Measurements from ENCODE around the gene KRTAP9-9.
"Not testable (repeated sequence)": the region's sequence is repeated elsewhere in the genome, so short reads cannot be mapped to it uniquely, and the experiment has no call there.

KRTAP9-9 gene

GRCh38 chr17:41267711-41268110 lies 12.5 kb downstream of the KRTAP9-9 start:
- Histone ChIP-seq H3K36me3 (no peaks in the 10 kb centered on the region), H4K20me1 (no peaks in the 10 kb centered on the region), H3K4me1 (peaks cover 0 to 9% (median 0%) of the 10 kb centered on the region in 10 experiments; a peak in 3 of 20 replicates), H3K4me2 (no peak overlapping the region), H3K27me3 (no peaks in the 10 kb centered on the region), H3K27ac (no peak overlapping the region), H3K9me3 (replicated peaks in 1 of 11) (no peaks in the 10 kb centered on the region), H3K4me3 (no peak overlapping the region), H3K9ac (no peak overlapping the region)
- no peak for TF ChIP-seq Cebpa-rat (IDR thresholded peaks at IDR 0.05)

DNA sequence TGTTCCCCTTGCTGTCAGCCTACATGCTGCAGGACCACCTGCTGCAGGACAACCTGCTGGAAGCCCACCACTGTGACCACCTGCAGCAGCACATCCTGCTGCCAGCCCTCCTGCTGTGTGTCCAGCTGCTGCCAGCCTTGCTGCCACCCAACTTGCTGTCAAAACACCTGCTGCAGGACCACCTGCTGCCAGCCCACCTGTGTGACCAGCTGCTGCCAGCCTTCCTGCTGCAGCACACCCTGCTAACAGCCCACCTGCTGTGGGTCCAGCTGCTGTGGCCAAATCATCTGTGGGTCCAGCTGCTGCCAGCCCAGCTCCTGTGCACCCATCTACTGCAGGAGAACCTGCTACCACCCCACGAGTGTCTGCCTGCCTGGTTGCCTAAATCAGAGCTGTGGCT lies 16.1 kb downstream of the KRTAP9-9 start:
- H3K36me3 ChIP-seq, H3K27ac ChIP-seq: not testable (repeated sequence)

GRCh38 chr17:41271858-41272257 lies 16.7 kb downstream of the KRTAP9-9 start:
- H3K36me3 ChIP-seq: no peaks in the 10 kb centered on the region
- H3K9ac ChIP-seq: no peak overlapping the region
- no peaks in the 10 kb centered on the region for H3K9me3 ChIP-seq (replicated peaks in 1 of 11)
- H3K4me1 ChIP-seq: peaks cover 0 to 10% (median 0%) of the 10 kb centered on the region in 10 experiments; a peak in 4 of 20 replicates
- no peaks in the 10 kb centered on the region for H4K20me1 ChIP-seq
- H3K27ac ChIP-seq: no peak overlapping the region
- no peaks in the 10 kb centered on the region for H3K27me3 ChIP-seq
- no peak for TF ChIP-seq Cebpa-rat (IDR thresholded peaks at IDR 0.05)
- H3K4me2 ChIP-seq: no peak overlapping the region
- no peak overlapping the region for H3K4me3 ChIP-seq

More for the DNA sequence above, 16.1 kb downstream of the KRTAP9-9 start:
- H3K4me3 ChIP-seq; H3K4me1 ChIP-seq; H3K4me2 ChIP-seq; H3K9ac ChIP-seq; H4K20me1 ChIP-seq; H3K9me3 ChIP-seq (replicated peaks in 1 of 11); H3K27me3 ChIP-seq: not testable (repeated sequence)

GRCh38 chr17:41275648-41276190 lies 20.5 kb downstream of the KRTAP9-9 start, which contains the start of gene KRTAP9-7:
Gene KRTAP9-7, plus strand, starts transcription at chr17:41275698. Its CDS starts 0 bp downstream, at chr17:41275698.
- H3K36me3 ChIP-seq: not testable (repeated sequence)
- Histone ChIP-seq H3K4me2 (peak within 1 kb of the TSS in 3 of 11 experiments; percentile 23 to 37 (median 29); a peak in 3 of 22 replicates), H3K27ac (peak within 1 kb of the TSS in 1 of 11 experiments; percentile 14; a peak in 2 of 22 replicates)

GRCh38 chr17:41278176-41278955 lies 23.2 kb downstream of the KRTAP9-9 start:
- H3K27ac ChIP-seq: no peak overlapping the region
- H3K4me2 ChIP-seq: no peak overlapping the region
- H3K9ac ChIP-seq: no peak overlapping the region
- H3K9me3 ChIP-seq (replicated peaks in 1 of 11): 0 out of 22 replicates have a peak, but pooled peaks cover 0 to 6% (median 0%) of the 10 kb centered on the region in 11 experiments
- no peaks in the 10 kb centered on the region for H4K20me1 ChIP-seq
- no peak overlapping the region for H3K4me3 ChIP-seq
- H3K36me3 ChIP-seq: no peaks in the 10 kb centered on the region
- peaks cover 0 to 12% (median 0%) of the 10 kb centered on the region in 10 experiments; a peak in 5 of 20 replicates for H3K4me1 ChIP-seq
- H3K27me3 ChIP-seq: no peaks in the 10 kb centered on the region
- no peak for TF ChIP-seq Cebpa-rat (IDR thresholded peaks at IDR 0.05)

More at GRCh38 chr17:41275648-41276190, 20.5 kb downstream of the KRTAP9-9 start, which contains the start of gene KRTAP9-7:
- not testable (repeated sequence) for H3K4me1 ChIP-seq; H3K9ac ChIP-seq; H4K20me1 ChIP-seq; H3K27me3 ChIP-seq; H3K9me3 ChIP-seq (replicated peaks in 1 of 11); H3K4me3 ChIP-seq

- no peak overlapping the region for H3K27ac ChIP-seq
- peaks cover 0 to 37% (median 11%) of the 10 kb centered on the region in 10 experiments; a peak in 12 of 20 replicates for H3K4me1 ChIP-seq
- no peaks in the 10 kb centered on the region for H3K27me3 ChIP-seq
- no peak overlapping the region for H3K4me3 ChIP-seq
- no peaks in the 10 kb centered on the region for H3K36me3 ChIP-seq
- no peak overlapping the region for H3K9ac ChIP-seq
- no peaks in the 10 kb centered on the region for H4K20me1 ChIP-seq
- 0 out of 22 replicates have a peak, but pooled peaks cover 0 to 6% (median 0%) of the 10 kb centered on the region in 11 experiments for H3K9me3 ChIP-seq (replicated peaks in 1 of 11)
- peak overlapping the region in 7 of 11 experiments; percentile 11 to 69 (median 38); a peak in 12 of 22 replicates for H3K4me2 ChIP-seq
- no peak for TF ChIP-seq Cebpa-rat (IDR thresholded peaks at IDR 0.05)
These were observed 28.9 kb downstream of the KRTAP9-9 start for GRCh38 chr17:41284043-41284442.

DNA sequence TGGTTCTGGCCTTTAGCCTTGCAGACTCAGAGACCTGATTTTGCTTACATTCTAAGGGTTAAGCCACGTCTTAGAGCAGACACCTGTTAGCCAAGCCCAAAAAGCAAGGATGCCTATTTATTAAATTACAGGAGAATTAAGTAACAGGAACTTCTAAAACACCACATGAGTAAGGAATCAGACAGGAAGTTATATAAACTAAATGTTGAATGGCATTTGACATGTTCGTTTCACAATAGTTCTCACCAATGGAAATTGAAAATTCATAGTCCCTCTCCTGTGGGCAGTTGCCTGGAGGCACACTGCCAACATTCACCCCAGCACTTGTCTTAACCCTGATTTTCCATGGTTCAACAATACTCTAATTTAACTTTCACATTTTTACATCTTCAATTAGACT lies 29.4 kb downstream of the KRTAP9-9 start:
- H3K27ac ChIP-seq: no peak overlapping the region
- H3K4me1 ChIP-seq: peaks cover 0 to 37% (median 11%) of the 10 kb centered on the region in 10 experiments; a peak in 12 of 20 replicates
- peak overlapping the region in 7 of 11 experiments; percentile 11 to 69 (median 38); a peak in 13 of 22 replicates for H3K4me2 ChIP-seq
- no peak overlapping the region for H3K4me3 ChIP-seq
- no peak overlapping the region for H3K9ac ChIP-seq
- H3K36me3 ChIP-seq: no peaks in the 10 kb centered on the region
- H3K27me3 ChIP-seq: no peaks in the 10 kb centered on the region
- no peaks in the 10 kb centered on the region for H4K20me1 ChIP-seq
- H3K9me3 ChIP-seq (replicated peaks in 1 of 11): 0 out of 22 replicates have a peak, but pooled peaks cover 0 to 6% (median 0%) of the 10 kb centered on the region in 11 experiments
- peak in 2 of 11 experiments; percentile 15 to 30; a peak in 1 of 22 replicates for TF ChIP-seq Cebpa-rat (IDR thresholded peaks at IDR 0.05)

DNA sequence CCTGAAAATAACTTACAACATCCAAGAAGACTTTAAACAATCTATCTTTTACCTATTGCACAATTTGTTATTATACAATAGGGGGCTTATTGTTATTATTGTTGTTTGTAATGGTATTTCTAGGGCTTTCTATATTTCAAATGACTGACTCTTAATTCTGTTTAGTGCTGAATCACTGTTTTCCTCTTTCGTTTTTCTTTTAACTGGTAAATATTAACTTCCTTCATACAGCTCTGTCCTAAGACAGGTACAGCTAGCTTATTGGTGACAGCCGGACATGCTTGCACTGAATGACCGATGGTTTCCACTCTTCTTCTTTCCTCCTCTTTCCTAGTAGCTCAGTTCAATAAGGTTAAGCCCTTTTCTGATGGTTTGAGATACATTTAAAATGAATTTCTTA lies 31.9 kb downstream of the KRTAP9-9 start:
- Histone ChIP-seq H4K20me1 (no peaks in the 10 kb centered on the region), H3K4me3 (no peak overlapping the region), H3K27ac (no peak overlapping the region), H3K36me3 (no peaks in the 10 kb centered on the region), H3K9ac (no peak overlapping the region), H3K9me3 (replicated peaks in 1 of 11) (no peaks in the 10 kb centered on the region), H3K4me1 (peaks cover 0 to 37% (median 11%) of the 10 kb centered on the region in 10 experiments; a peak in 12 of 20 replicates), H3K4me2 (peak overlapping the region in 2 of 11 experiments; percentile 2 to 17; a peak in 2 of 22 replicates), H3K27me3 (no peaks in the 10 kb centered on the region)
- no peak for TF ChIP-seq Cebpa-rat (IDR thresholded peaks at IDR 0.05)

DNA sequence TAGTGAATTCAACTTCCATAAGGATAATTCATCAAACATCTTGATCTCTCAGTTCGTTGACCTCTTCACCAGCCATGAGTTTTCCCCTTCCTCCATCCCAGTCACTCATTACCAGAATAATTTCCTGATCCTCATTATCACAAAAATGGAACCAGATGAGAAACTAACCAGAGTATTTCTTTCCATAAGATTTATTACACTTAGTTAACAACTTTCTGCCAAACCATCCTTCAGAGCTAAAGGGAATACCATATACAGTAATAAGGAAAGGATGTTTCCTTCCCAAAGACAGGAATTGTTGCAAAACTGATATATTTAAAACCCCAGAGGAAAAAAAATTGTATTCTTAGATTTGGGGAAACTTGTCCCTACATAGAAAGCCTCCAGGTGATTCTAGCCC lies 38.8 kb downstream of the KRTAP9-9 start:
- peaks cover 0 to 8% (median 0%) of the 10 kb centered on the region in 11 experiments; a peak in 6 of 22 replicates for H3K9me3 ChIP-seq (replicated peaks in 1 of 11)

More for the DNA sequence above, 38.8 kb downstream of the KRTAP9-9 start:
- Histone ChIP-seq H3K27ac (no peak overlapping the region), H4K20me1 (no peaks in the 10 kb centered on the region), H3K27me3 (no peaks in the 10 kb centered on the region), H3K4me2 (no peak overlapping the region), H3K4me1 (peaks cover 0 to 5% (median 0%) of the 10 kb centered on the region in 10 experiments; a peak in 1 of 20 replicates), H3K4me3 (no peak overlapping the region), H3K36me3 (no peaks in the 10 kb centered on the region), H3K9ac (no peak overlapping the region)
- TF ChIP-seq Cebpa-rat (IDR thresholded peaks at IDR 0.05): no peak

Measured in BLaER1 treated with 17β-estradiol and CSF1 and Interleukin-3, amounts not matched to agents 10 nM and 100 nM (cell line).